GM12878 (cell line): Measurements from ENCODE around the gene ESR1. TPM values are rescaled to one million over a fixed set of nuclear protein-coding genes. Genes with fewer than 3 reads are reported as not detected.

Experiments
- ATAC-seq: fragments of 200-7000 bp; cut with Tn5 transposase; 3 replicates; pipeline ENCODE4 v1.9.1; 2020; ENCODE audit warnings: mild to moderate bottlenecking, moderate library complexity
- BruUV-seq: library from RNA; stranded (reverse); fragments of 400-500 nt; replicated peaks from 2 replicates; lab custom pipeline; 2021; lab: Mats Ljungman, UMichigan
- CTCF ChIA-PET: fragments of 300-600 bp; sonication (Branson Sonifier 250); formaldehyde crosslinking; extraction: SDS; loops from one replicate; lab custom pipeline; 2021; ENCODE audit warnings: inconsistent platforms; lab: Yijun Ruan, JAX
- POLR2A ChIA-PET: fragments of 350-600 bp; formaldehyde crosslinking; extraction: SDS; loops from one replicate; lab custom pipeline; 2021; ENCODE audit warnings: inconsistent platforms; lab: Charles Lee
- RAD21 ChIA-PET: fragments of 300-600 bp; sonication (Branson Sonifier 250); formaldehyde crosslinking; loops from one replicate; lab custom pipeline; 2023; ENCODE audit warnings: antibody characterized with exemption; ENCODE audit not compliant: unreplicated experiment; lab: Charles Lee
- SMC1A ChIA-PET: fragments of 300-600 bp; sonication (Branson Sonifier 250); formaldehyde crosslinking; loops from one replicate; lab custom pipeline; 2023; ENCODE audit not compliant: unreplicated experiment, uncharacterized antibody; lab: Charles Lee
- DNase-seq: peaks from one replicate; pipeline ENCODE4 v3.0.0-alpha.2; 2011; ENCODE audit warnings: low read depth, low spot score
- FAIRE-seq: peaks from 3 replicates; lab custom pipeline; 2011; peaks lifted over from hg19 to GRCh38; lab: Jason Lieb, UNC
- H2AFZ ChIP-seq: 2 replicates; pipeline ENCODE4 v1.6.0; 2011; ENCODE audit warnings: low read depth, low read length, control low read depth; ENCODE audit not compliant: control insufficient read depth
- H3K27ac ChIP-seq: 2 replicates; pipeline ENCODE4 v1.5.1; 2011; ENCODE audit warnings: control low read depth; ENCODE audit not compliant: control insufficient read depth, insufficient read depth
- H3K27me3 ChIP-seq, 2 experiments: replicated peaks in 1 of 2; 2 replicates each; pipeline versions ENCODE4 v1.6.0 to v1.6.1; 2011; ENCODE audit warnings: low read length in 1 of 2; ENCODE audit not compliant: control insufficient read depth in 2 of 2, insufficient read depth in 2 of 2
- H3K36me3 ChIP-seq, 2 experiments: 2 replicates each; pipeline ENCODE4 v1.5.1; 2011; ENCODE audit warnings: low read length in 1 of 2; ENCODE audit not compliant: control insufficient read depth in 2 of 2, insufficient read depth in 2 of 2
- H3K4me1 ChIP-seq: 2 replicates; pipeline ENCODE4 v1.6.1; 2011; ENCODE audit warnings: mild to moderate bottlenecking, low read length, moderate library complexity, mixed read lengths; ENCODE audit not compliant: control insufficient read depth, insufficient read depth
- H3K4me2 ChIP-seq: 2 replicates; pipeline ENCODE4 v1.6.0; 2011; ENCODE audit warnings: control low read depth; ENCODE audit not compliant: control insufficient read depth, insufficient read depth
- H3K4me3 ChIP-seq: fragments of 200-600 bp; sonication (generic); 2 replicates; pipeline ENCODE4 v1.5.1; 2016
- H3K79me2 ChIP-seq: 2 replicates; pipeline ENCODE4 v1.6.0; 2011; ENCODE audit warnings: low read length; ENCODE audit not compliant: control insufficient read depth, insufficient read depth
- H3K9ac ChIP-seq: 2 replicates; pipeline ENCODE4 v1.8.0; 2011; ENCODE audit warnings: low read length, control low read depth, mixed read lengths; ENCODE audit not compliant: control insufficient read depth, insufficient read depth
- H3K9me3 ChIP-seq: replicated peaks from 3 replicates; pipeline ENCODE4 v1.5.1; 2011; ENCODE audit warnings: mild to moderate bottlenecking, low read length; ENCODE audit not compliant: control insufficient read depth, insufficient read depth
- H4K20me1 ChIP-seq: 2 replicates; pipeline ENCODE4 v1.6.0; 2011; ENCODE audit not compliant: control insufficient read depth, insufficient read depth
- CEBPB ChIP-seq, 2 experiments: fragments of 150-350 bp in 1 of 2; IDR thresholded peaks; 2 replicates each; pipeline ENCODE4 v1.6.1; 2012 to 2014; ENCODE audit warnings: low read depth in 2 of 2, low read length in 2 of 2, borderline replicate concordance in 1 of 2, inconsistent platforms in 1 of 2
- CTCF ChIP-seq, 3 experiments: IDR thresholded peaks in 2 of 3; conservative IDR thresholded peaks in 1 of 3; 2 replicates each; pipeline ENCODE4 v1.5.1; 2011; ENCODE audit warnings: low read depth in 3 of 3, low read length in 3 of 3, mild to moderate bottlenecking in 3 of 3, control low read depth in 2 of 3, moderate library complexity in 2 of 3, inconsistent platforms in 1 of 3, mixed read lengths in 1 of 3; ENCODE audit not compliant: control insufficient read depth in 2 of 3, insufficient read depth in 1 of 3; ENCODE audit errors: extremely low read depth in 1 of 3
- EED ChIP-seq: sonication (generic); IDR thresholded peaks from 2 replicates; pipeline ENCODE4 v1.6.1; 2016; ENCODE audit warnings: antibody characterized with exemption, low read depth
- GABPA ChIP-seq: IDR thresholded peaks from 2 replicates; pipeline ENCODE4 v1.6.1; 2014; ENCODE audit warnings: antibody characterized with exemption, low read depth, mild to moderate bottlenecking, inconsistent platforms
- TBL1XR1 ChIP-seq: IDR thresholded peaks from 2 replicates; pipeline ENCODE4 v1.6.1; 2012; ENCODE audit warnings: low read depth, low read length, improper control_type of control experiment
- WGBS: methylation state at CpG from one replicate; pipeline ENCODE4 v1.1.6; 2016; ENCODE audit warnings: low lambda C conversion rate; ENCODE audit not compliant: insufficient replicate concordance, insufficient coverage; ENCODE audit errors: missing lambda C conversion rate; 5-methylcytosine and 5-hydroxymethylcytosine counted together
- in situ Hi-C: fragments of 300-500 bp; cut with MboI; formaldehyde crosslinking; loops from 9 replicates; pipeline ENCODE4 v1.14.3; 2018; ENCODE audit warnings: mixed read lengths
- intact Hi-C: fragments of 100-400 bp; cut with micrococcal nuclease; formaldehyde crosslinking; loops from one replicate; pipeline ENCODE4 v1.14.2; 2022; ENCODE audit not compliant: unreplicated experiment
- polyA plus RNA-seq, 11 experiments: library from polyadenylated mRNA; depleted of rRNA in 4 of 11; unstranded in 6 of 11; stranded (reverse) in 5 of 11; fragments of >200 nt; fragmentation: Nextera tagmentation in 4 of 11; fragmentation: Illumina TruSeq in 1 of 11; extraction: Ambion mirVana in 4 of 11; extraction: Trizol in 1 of 11; gene quantifications; 1 replicate in 1 of 11; 2 replicates in 10 of 11; pipeline versions ENCODE4 v1.2.1 to v1.2.3, GENCODE V29; 2011 to 2016; ENCODE audit warnings: inconsistent platforms in 2 of 11, missing spikeins in 2 of 11, low read depth in 1 of 11
- total RNA-seq, 4 experiments: library from RNA; depleted of rRNA in 3 of 4; stranded (reverse); fragments of >200 nt in 3 of 4; fragmentation: Illumina TruSeq in 1 of 4; extraction: Trizol in 1 of 4; gene quantifications; 2 replicates each; pipeline versions ENCODE4 v1.2.1 to v1.2.3, GENCODE V29; 2013 to 2021

The ESR1 gene
- total and polyA plus RNA-seq, 10 of the 15 experiments (the other 5 are each of a cell fraction or from before 2014, with no cell fraction given): 0.03 to 0.51 (median 0.21) TPM; not detected in 4

- H3K79me2 ChIP-seq: no peaks in the 10 kb centered on the region
- no peaks in the 10 kb centered on the region for H3K27me3 ChIP-seq
- ChIA-PET POLR2A (no interaction called here), SMC1A (no interaction called here), RAD21 (no interaction called here)
- BruUV-seq: no TSS peak
- no peaks in the 10 kb centered on the region for H3K4me1 ChIP-seq
- H3K4me3 ChIP-seq: no peak overlapping the region
- in situ Hi-C loops: loop anchor here (10.0 kb wide), 1 partner anchor 365 kb away; no protein-coding TSS in a partner anchor
- H3K9me3 ChIP-seq: no peaks in the 10 kb centered on the region
- peaks cover 0 to 2% of the 10 kb centered on the region in 2 experiments; a peak in 2 of 4 replicates for H3K36me3 ChIP-seq
- H3K4me2 ChIP-seq: no peak overlapping the region
- no peak for FAIRE-seq
- no peak overlapping the region for H3K27ac ChIP-seq
- no peak overlapping the region for H2AFZ ChIP-seq
- H4K20me1 ChIP-seq: no peaks in the 10 kb centered on the region
- TF ChIP-seq TBL1XR1 (no peak), CTCF (IDR thresholded peaks at IDR 0.05 in 2 of 3, conservative IDR thresholded peaks at IDR 0.05 in 1 of 3; ENCODE audit: control insufficient read depth in 2 of 3, extremely low read depth in 1 of 3, insufficient read depth in 1 of 3, low read depth in 3 of 3, low read length in 3 of 3) (no peak)
- TF ChIP-seq, all 136 proteins: peak for 0
- 96% methylated on average over 9 of the region's 9 CpGs for WGBS
- no peak overlapping the region for H3K9ac ChIP-seq
- intact Hi-C loops: no loop called here
- ATAC-seq (no peak), DNase-seq (no peak)
- CTCF ChIA-PET: no interaction called here
Measured at GRCh38 chr6:152129691-152130151, 322.2 kb downstream of the ESR1 start.

GRCh38 chr6:152130441-152130840 lies 323.0 kb downstream of the ESR1 start:
- Histone ChIP-seq H3K4me3 (no peak overlapping the region), H3K36me3 (peaks cover 0 to 2% of the 10 kb centered on the region in 2 experiments; a peak in 2 of 4 replicates), H2AFZ (no peak overlapping the region), H3K79me2 (no peaks in the 10 kb centered on the region), H3K27me3 (no peaks in the 10 kb centered on the region)
- no TSS peak for BruUV-seq
- intact Hi-C loops: no loop called here
- SMC1A ChIA-PET: no interaction called here
- no peak for FAIRE-seq
- RAD21 ChIA-PET: no interaction called here
- POLR2A ChIA-PET: no interaction called here
- TF ChIP-seq CEBPB (IDR thresholded peaks at IDR 0.05; ENCODE audit: borderline replicate concordance in 1 of 2, low read depth in 2 of 2, low read length in 2 of 2): no peak
- TF ChIP-seq GABPA: no peak
- TF ChIP-seq EED: no peak
- TF ChIP-seq, all 136 proteins: peak for 0
- 88% methylated on average over 2 of the region's 2 CpGs for WGBS
- Histone ChIP-seq H3K9ac (no peak overlapping the region), H3K4me1 (no peaks in the 10 kb centered on the region), H3K9me3 (no peaks in the 10 kb centered on the region), H3K4me2 (no peak overlapping the region), H4K20me1 (no peaks in the 10 kb centered on the region), H3K27ac (no peak overlapping the region)
- ATAC-seq (no peak), DNase-seq (no peak)
- CTCF ChIA-PET: no interaction called here
- in situ Hi-C loops: no loop called here
